ENCODE data around the gene SSH3. TPM values are rescaled to one million over a fixed set of nuclear protein-coding genes. Genes with fewer than 3 reads are reported as not detected.
A peak's percentile ranks its signal among the peaks of the same experiment; 100 is the strongest.

The SSH3 gene
- total RNA-seq, 6 donors from 2014 or later, result 35.9 to 99.2 (median 53.8) TPM

GRCh38 chr11:67261946-67262681 lies 41.2 kb upstream of the SSH3 start:
- peak overlapping the region in 2 of 4 donors; percentile 74 for H3K27ac ChIP-seq

DNA sequence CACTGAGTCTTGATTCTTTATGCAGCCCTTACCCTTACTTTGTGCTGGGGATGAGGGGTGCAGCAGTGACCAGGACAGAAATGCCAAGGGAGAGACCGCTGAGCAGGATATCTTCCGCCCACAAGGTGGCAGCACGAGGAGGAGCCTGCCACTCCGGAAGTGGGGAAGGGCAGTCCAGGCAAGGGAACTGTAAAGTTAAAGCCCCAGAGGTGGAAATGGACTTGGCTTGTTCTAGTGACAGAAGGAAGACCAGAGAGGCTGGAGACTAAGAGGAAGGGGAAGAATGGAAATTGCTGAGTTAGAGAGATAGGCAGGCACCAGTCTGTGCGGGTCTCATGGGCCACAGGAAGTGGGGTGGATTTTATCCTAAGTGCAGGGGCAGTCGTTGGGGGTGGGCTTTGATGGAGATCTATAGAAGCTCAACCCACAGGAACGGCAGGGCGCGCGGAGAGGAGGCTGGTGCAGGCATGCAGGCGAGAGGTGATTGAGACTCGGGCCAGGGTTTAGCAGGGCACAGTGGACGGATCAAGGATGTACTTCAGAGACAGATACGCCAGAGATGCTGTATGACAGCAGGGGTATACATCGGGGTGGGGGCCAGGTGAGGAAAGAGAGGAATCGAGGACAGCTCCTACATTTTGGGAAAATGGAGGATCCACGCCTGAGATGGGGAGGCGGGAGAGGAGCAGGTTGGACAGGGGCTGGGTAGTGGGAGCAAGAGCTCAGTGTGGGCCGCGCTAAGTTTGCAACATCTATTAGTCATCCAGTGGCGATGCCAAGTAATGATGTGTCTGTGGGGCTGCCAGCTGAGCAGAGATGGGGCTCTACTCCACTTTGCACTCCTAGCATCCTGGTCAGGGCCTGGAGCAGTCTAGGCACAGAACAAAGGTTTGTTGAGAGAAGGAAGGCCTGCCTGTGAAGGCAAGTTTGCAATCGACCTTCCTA lies 40.3 kb upstream of the SSH3 start:
- Histone ChIP-seq H3K36me3 (no peaks in the 10 kb centered on the region), H3K9me3 (no peaks in the 10 kb centered on the region), H3K4me3 (no peak overlapping the region), H3K4me1 (peaks cover 33 to 38% (median 34%) of the 10 kb centered on the region in 4 donors), H3K27me3 (no peaks in the 10 kb centered on the region), H3K27ac (peak overlapping the region; percentile 52 to 74 (median 68))
- WGBS, 2 donors, result 43 to 46% methylated on average over 21 to 22 of the region's 22 CpGs
- peak; percentile 78 to 84 for ATAC-seq (ENCODE audit: low FRiP score in 2 of 2)
- TF ChIP-seq EP300 (IDR thresholded peaks at IDR 0.05) (no peak), POLR2AphosphoS5 (IDR thresholded peaks at IDR 0.05) (peak in 1 of 2 donors; percentile 68), POLR2A (IDR thresholded peaks at IDR 0.05) (no peak)
- TF ChIP-seq, protein P1, sequence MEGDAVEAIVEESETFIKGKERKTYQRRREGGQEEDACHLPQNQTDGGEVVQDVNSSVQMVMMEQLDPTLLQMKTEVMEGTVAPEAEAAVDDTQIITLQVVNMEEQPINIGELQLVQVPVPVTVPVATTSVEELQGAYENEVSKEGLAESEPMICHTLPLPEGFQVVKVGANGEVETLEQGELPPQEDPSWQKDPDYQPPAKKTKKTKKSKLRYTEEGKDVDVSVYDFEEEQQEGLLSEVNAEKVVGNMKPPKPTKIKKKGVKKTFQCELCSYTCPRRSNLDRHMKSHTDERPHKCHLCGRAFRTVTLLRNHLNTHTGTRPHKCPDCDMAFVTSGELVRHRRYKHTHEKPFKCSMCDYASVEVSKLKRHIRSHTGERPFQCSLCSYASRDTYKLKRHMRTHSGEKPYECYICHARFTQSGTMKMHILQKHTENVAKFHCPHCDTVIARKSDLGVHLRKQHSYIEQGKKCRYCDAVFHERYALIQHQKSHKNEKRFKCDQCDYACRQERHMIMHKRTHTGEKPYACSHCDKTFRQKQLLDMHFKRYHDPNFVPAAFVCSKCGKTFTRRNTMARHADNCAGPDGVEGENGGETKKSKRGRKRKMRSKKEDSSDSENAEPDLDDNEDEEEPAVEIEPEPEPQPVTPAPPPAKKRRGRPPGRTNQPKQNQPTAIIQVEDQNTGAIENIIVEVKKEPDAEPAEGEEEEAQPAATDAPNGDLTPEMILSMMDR (IDR thresholded peaks at IDR 0.05), result peak; percentile 81 to 90 (median 84)
- DNase-seq, result peak; percentile 63 to 87

More at GRCh38 chr11:67261946-67262681, 41.2 kb upstream of the SSH3 start:
- H3K9me3 ChIP-seq, result no peaks in the 10 kb centered on the region
- no peaks in the 10 kb centered on the region for H3K27me3 ChIP-seq
- no peak for ATAC-seq (ENCODE audit: low FRiP score in 2 of 2)
- H3K4me3 ChIP-seq, result no peak overlapping the region
- H3K4me1 ChIP-seq, result peaks cover 26 to 30% (median 27%) of the 10 kb centered on the region in 4 donors
- peaks cover 0 to 3% (median 0%) of the 10 kb centered on the region in 4 donors for H3K36me3 ChIP-seq
- TF ChIP-seq, protein P1 (IDR thresholded peaks at IDR 0.05), result no peak
- TF ChIP-seq EP300 (IDR thresholded peaks at IDR 0.05), result no peak
- no peak for TF ChIP-seq POLR2AphosphoS5 (IDR thresholded peaks at IDR 0.05)
- no peak for TF ChIP-seq POLR2A (IDR thresholded peaks at IDR 0.05)
- 56 to 63% methylated on average over 13 to 18 of the region's 18 CpGs for WGBS, 2 donors
- DNase-seq, result no peak

- no peak overlapping the region for H3K27ac ChIP-seq
- no peak for DNase-seq
- ATAC-seq (ENCODE audit: low FRiP score in 2 of 2), result no peak
- no peaks in the 10 kb centered on the region for H3K9me3 ChIP-seq
- no peak overlapping the region for H3K4me3 ChIP-seq
- peaks cover 0 to 7% (median 3%) of the 10 kb centered on the region in 4 donors for H3K36me3 ChIP-seq
- WGBS, 2 donors, result 92 to 93% methylated on average over 5 of the region's 5 CpGs
- H3K4me1 ChIP-seq, result peaks cover 46 to 51% (median 47%) of the 10 kb centered on the region in 4 donors
- TF ChIP-seq EP300 (IDR thresholded peaks at IDR 0.05) (no peak), POLR2A (IDR thresholded peaks at IDR 0.05) (no peak), POLR2AphosphoS5 (IDR thresholded peaks at IDR 0.05) (no peak)
- TF ChIP-seq, protein P1 (IDR thresholded peaks at IDR 0.05), result no peak
- no peaks in the 10 kb centered on the region for H3K27me3 ChIP-seq
Observed at GRCh38 chr11:67264260-67264659, 39.1 kb upstream of the SSH3 start.

DNA sequence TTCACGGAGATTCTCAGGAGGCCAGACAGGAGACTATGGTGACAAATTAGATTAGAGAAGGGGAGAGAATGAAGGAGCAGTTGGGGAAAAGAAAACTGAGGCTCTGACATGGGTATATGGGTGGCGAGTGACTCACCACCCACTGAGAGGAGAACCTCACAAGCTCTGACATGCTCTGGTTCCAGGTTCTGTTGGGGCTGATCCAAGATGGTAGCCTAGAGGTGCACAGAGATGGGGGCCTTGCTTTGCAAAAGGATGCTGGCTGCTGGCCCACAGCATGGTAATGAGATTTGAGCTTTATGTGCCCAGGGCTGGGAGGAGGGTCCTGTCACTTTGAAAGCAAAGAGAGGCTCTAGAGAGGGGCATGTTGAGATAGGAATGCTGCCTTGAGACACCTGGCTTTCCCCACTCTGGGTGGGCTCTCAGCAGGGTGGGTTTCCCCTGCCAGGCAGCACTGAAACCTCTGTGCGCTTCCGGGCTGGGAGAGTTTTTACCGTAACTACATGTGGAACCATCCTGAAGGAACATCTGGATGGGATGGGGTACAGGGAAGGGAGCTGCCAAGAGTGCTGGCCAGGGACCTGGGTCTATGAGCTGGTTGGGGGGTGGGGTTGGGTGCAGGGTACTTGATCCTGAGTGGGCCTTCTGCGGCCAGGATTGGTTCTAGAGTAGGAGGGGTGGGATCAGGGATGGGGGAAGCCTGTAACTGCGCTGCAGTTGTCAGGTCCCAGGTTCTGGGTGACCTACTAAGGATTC lies 38.3 kb upstream of the SSH3 start:
- no peak for DNase-seq
- H3K9me3 ChIP-seq, result no peaks in the 10 kb centered on the region
- H3K27ac ChIP-seq, result peak overlapping the region in 1 of 4 donors; percentile 74
- TF ChIP-seq POLR2AphosphoS5 (IDR thresholded peaks at IDR 0.05), result no peak
- 90 to 91% methylated on average over 7 of the region's 7 CpGs for WGBS, 2 donors
- peaks cover 0 to 10% (median 3%) of the 10 kb centered on the region in 4 donors for H3K36me3 ChIP-seq
- no peaks in the 10 kb centered on the region for H3K27me3 ChIP-seq
- ATAC-seq (ENCODE audit: low FRiP score in 2 of 2), result no peak
- peaks cover 54 to 59% (median 55%) of the 10 kb centered on the region in 4 donors for H3K4me1 ChIP-seq
- H3K4me3 ChIP-seq, result no peak overlapping the region

All from upper lobe of left lung (tissue), 6 donors.